ENCODE measurements around the gene PPP1R12A.
A peak's percentile ranks its signal among the peaks of the same experiment; 100 is the strongest.
"Not testable (repeated sequence)": the region's sequence is repeated elsewhere in the genome, so short reads cannot be mapped to it uniquely, and the experiment has no call there.

PPP1R12A gene

DNA sequence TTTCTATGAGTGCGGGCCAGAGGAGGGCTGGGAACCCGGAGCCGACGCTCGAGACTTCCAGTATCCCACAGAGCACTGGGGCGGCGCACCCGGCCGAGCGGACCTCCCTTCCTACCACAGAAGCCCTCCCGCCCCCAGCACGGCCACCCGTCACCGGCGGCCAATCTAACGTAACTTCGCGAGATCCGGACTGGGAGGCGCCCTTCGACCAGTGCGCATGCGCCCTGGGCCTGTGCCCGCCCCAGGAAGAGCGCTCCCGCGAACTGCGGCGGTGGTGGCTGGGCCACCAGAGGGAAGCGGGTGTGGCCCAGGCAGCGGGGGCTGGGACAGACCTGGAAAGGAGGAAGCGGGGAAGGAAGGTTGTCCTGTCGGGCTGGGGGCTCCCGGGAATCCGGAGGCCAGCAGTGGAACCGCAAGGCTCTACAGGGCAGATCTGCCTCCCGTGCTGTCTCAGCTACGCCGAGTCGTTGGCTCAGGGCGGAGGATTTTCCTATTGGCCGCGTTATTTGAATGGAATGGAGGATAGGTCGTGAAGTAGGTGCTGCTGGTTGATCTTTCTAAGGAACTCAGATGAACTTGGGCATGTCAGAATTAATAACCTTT lies at the start of gene PPP1R12A:
TSS of gene PPP1R12A (minus strand) at position 77 of the 603 bp plus-strand sequence. CDS start 166 bp downstream, outside the sequence.
- peak within 1 kb of the TSS; percentile 99 for H3K27ac ChIP-seq (ENCODE audit: low read depth, low read length)
- H3K9me3 ChIP-seq (ENCODE audit: low read length) = no peaks in the 10 kb centered on the region
- peaks cover 3% of the 10 kb centered on the region for H3K4me1 ChIP-seq (ENCODE audit: insufficient read depth, low read length)
- H3K36me3 ChIP-seq (ENCODE audit: insufficient read depth, low read length) = no peaks in the 10 kb centered on the region
- H3K9ac ChIP-seq (ENCODE audit: low read length) = peak within 1 kb of the TSS; percentile 100
- no peaks in the 10 kb centered on the region for H3K27me3 ChIP-seq (ENCODE audit: control insufficient read depth in 1 of 2, insufficient read depth in 2 of 2, low read length in 2 of 2)
- peak within 1 kb of the TSS; percentile 91 to 94 for H3K4me3 ChIP-seq (ENCODE audit: low read depth in 1 of 2, low read length in 2 of 2)

DNA sequence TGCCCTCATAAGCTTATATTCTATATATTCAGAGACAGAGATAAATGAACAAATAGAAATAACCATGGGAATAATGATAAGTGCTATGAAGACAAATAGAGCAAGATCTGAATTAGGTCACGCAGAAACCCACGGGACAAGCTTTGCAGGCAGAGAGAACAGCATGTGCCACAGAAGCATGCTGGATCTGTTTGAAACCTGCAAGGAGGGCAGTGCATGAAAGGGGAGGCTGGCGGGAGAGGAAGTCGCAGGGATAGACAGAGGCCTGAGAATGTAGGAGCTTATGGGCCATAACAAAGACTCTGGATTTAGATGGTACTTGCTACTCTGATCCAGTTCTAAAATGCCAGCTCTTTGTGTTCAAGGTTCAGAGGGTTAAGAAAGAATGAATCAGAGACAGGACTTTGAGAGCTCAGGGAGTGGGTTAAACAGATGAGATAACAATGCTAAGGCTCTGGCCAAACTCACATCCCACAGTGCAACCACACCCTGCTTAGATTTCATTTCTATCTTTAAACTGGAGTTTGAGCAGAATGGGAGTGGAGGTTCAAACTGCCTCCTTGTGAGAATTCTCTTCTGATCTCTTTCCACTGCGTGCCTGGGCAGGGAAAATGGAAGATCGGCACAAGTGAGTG lies 49.2 kb upstream of the PPP1R12A start:
- Histone ChIP-seq H3K4me1 (ENCODE audit: insufficient read depth, low read length) (no peaks in the 10 kb centered on the region), H3K4me3 (ENCODE audit: low read depth in 1 of 2, low read length in 2 of 2) (no peak overlapping the region), H3K27ac (ENCODE audit: low read depth, low read length) (no peak overlapping the region), H3K27me3 (ENCODE audit: control insufficient read depth in 1 of 2, insufficient read depth in 2 of 2, low read length in 2 of 2) (no peaks in the 10 kb centered on the region), H3K9me3 (ENCODE audit: low read length) (no peaks in the 10 kb centered on the region), H3K9ac (ENCODE audit: low read length) (no peak overlapping the region), H3K36me3 (ENCODE audit: insufficient read depth, low read length) (no peaks in the 10 kb centered on the region)

GRCh38 chr12:79983492-79983891 lies 48.6 kb upstream of the PPP1R12A start:
- Histone ChIP-seq H3K4me1 (ENCODE audit: insufficient read depth, low read length) (no peaks in the 10 kb centered on the region), H3K27me3 (ENCODE audit: control insufficient read depth in 1 of 2, insufficient read depth in 2 of 2, low read length in 2 of 2) (no peaks in the 10 kb centered on the region), H3K9ac (ENCODE audit: low read length) (no peak overlapping the region), H3K4me3 (ENCODE audit: low read depth in 1 of 2, low read length in 2 of 2) (no peak overlapping the region), H3K9me3 (ENCODE audit: low read length) (no peaks in the 10 kb centered on the region), H3K27ac (ENCODE audit: low read depth, low read length) (no peak overlapping the region), H3K36me3 (ENCODE audit: insufficient read depth, low read length) (no peaks in the 10 kb centered on the region)

- H3K36me3 ChIP-seq (ENCODE audit: insufficient read depth, low read length) = no peaks in the 10 kb centered on the region
- H3K4me1 ChIP-seq (ENCODE audit: insufficient read depth, low read length) = no peaks in the 10 kb centered on the region
- H3K9ac ChIP-seq (ENCODE audit: low read length) = no peak overlapping the region
- H3K9me3 ChIP-seq (ENCODE audit: low read length) = no peaks in the 10 kb centered on the region
- H3K27me3 ChIP-seq (ENCODE audit: control insufficient read depth in 1 of 2, insufficient read depth in 2 of 2, low read length in 2 of 2) = no peaks in the 10 kb centered on the region
- no peak overlapping the region for H3K4me3 ChIP-seq (ENCODE audit: low read depth in 1 of 2, low read length in 2 of 2)
- no peak overlapping the region for H3K27ac ChIP-seq (ENCODE audit: low read depth, low read length)
Observed at GRCh38 chr12:79982086-79983062, 47.5 kb upstream of the PPP1R12A start.

GRCh38 chr12:79978692-79979091 lies 43.8 kb upstream of the PPP1R12A start:
- Histone ChIP-seq H3K4me3 (ENCODE audit: low read depth in 1 of 2, low read length in 2 of 2) (no peak overlapping the region), H3K27me3 (ENCODE audit: control insufficient read depth in 1 of 2, insufficient read depth in 2 of 2, low read length in 2 of 2) (no peaks in the 10 kb centered on the region), H3K9me3 (ENCODE audit: low read length) (no peaks in the 10 kb centered on the region), H3K27ac (ENCODE audit: low read depth, low read length) (no peak overlapping the region), H3K4me1 (ENCODE audit: insufficient read depth, low read length) (peaks cover 8% of the 10 kb centered on the region), H3K36me3 (ENCODE audit: insufficient read depth, low read length) (no peaks in the 10 kb centered on the region), H3K9ac (ENCODE audit: low read length) (no peak overlapping the region)

- not testable (repeated sequence) for H3K9me3 ChIP-seq (ENCODE audit: low read length); H3K36me3 ChIP-seq (ENCODE audit: insufficient read depth, low read length); H3K27ac ChIP-seq (ENCODE audit: low read depth, low read length); H3K9ac ChIP-seq (ENCODE audit: low read length); H3K4me3 ChIP-seq (ENCODE audit: low read depth in 1 of 2, low read length in 2 of 2); H3K4me1 ChIP-seq (ENCODE audit: insufficient read depth, low read length); H3K27me3 ChIP-seq (ENCODE audit: control insufficient read depth in 1 of 2, insufficient read depth in 2 of 2, low read length in 2 of 2)
Observed at GRCh38 chr12:79977856-79978460, 43.1 kb upstream of the PPP1R12A start.

- Histone ChIP-seq H3K9ac (ENCODE audit: low read length) (no peak overlapping the region), H3K27me3 (ENCODE audit: control insufficient read depth in 1 of 2, insufficient read depth in 2 of 2, low read length in 2 of 2) (no peaks in the 10 kb centered on the region), H3K27ac (ENCODE audit: low read depth, low read length) (no peak overlapping the region), H3K4me1 (ENCODE audit: insufficient read depth, low read length) (peaks cover 8% of the 10 kb centered on the region), H3K4me3 (ENCODE audit: low read depth in 1 of 2, low read length in 2 of 2) (no peak overlapping the region), H3K9me3 (ENCODE audit: low read length) (no peaks in the 10 kb centered on the region), H3K36me3 (ENCODE audit: insufficient read depth, low read length) (no peaks in the 10 kb centered on the region)
Observed at GRCh38 chr12:79975143-79975542, 40.2 kb upstream of the PPP1R12A start.

- Histone ChIP-seq H3K27me3 (ENCODE audit: control insufficient read depth in 1 of 2, insufficient read depth in 2 of 2, low read length in 2 of 2) (no peaks in the 10 kb centered on the region), H3K4me1 (ENCODE audit: insufficient read depth, low read length) (peaks cover 8% of the 10 kb centered on the region), H3K9me3 (ENCODE audit: low read length) (no peaks in the 10 kb centered on the region), H3K9ac (ENCODE audit: low read length) (peak overlapping the region; percentile 58), H3K27ac (ENCODE audit: low read depth, low read length) (peak overlapping the region; percentile 48), H3K36me3 (ENCODE audit: insufficient read depth, low read length) (no peaks in the 10 kb centered on the region), H3K4me3 (ENCODE audit: low read depth in 1 of 2, low read length in 2 of 2) (peak overlapping the region in 1 of 2 donors; percentile 29)
Observed at GRCh38 chr12:79973801-79974200, 38.9 kb upstream of the PPP1R12A start.

DNA sequence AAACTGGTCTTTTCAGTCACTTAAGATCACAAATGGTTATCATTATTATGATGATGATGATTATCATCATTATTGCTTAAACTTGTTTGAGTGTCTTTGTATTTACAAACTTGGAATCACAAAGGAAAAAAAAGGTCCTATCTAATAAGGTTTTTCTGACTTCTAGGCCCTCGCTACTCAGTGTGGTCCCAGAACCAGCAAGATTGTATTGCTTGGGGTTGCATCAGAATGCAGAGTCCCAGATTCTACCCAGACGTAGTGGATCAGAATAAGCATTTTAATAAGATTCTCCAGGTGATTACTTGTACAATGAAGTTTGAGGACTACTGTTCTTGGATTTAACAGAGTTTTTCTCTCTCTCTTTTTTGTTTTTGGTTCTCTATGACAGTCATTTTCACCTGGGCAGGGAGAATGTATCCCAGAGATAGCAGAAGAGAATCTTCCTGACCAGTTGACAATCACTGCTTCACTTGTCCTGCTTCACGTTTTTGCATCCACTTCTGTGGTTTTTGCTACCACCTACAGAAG lies 29.3 kb upstream of the PPP1R12A start:
- no peaks in the 10 kb centered on the region for H3K27me3 ChIP-seq (ENCODE audit: control insufficient read depth in 1 of 2, insufficient read depth in 2 of 2, low read length in 2 of 2)
- H3K36me3 ChIP-seq (ENCODE audit: insufficient read depth, low read length) = no peaks in the 10 kb centered on the region
- no peak overlapping the region for H3K27ac ChIP-seq (ENCODE audit: low read depth, low read length)
- H3K9me3 ChIP-seq (ENCODE audit: low read length) = no peaks in the 10 kb centered on the region
- H3K9ac ChIP-seq (ENCODE audit: low read length) = no peak overlapping the region
- no peak overlapping the region for H3K4me3 ChIP-seq (ENCODE audit: low read depth in 1 of 2, low read length in 2 of 2)
- H3K4me1 ChIP-seq (ENCODE audit: insufficient read depth, low read length) = no peaks in the 10 kb centered on the region

DNA sequence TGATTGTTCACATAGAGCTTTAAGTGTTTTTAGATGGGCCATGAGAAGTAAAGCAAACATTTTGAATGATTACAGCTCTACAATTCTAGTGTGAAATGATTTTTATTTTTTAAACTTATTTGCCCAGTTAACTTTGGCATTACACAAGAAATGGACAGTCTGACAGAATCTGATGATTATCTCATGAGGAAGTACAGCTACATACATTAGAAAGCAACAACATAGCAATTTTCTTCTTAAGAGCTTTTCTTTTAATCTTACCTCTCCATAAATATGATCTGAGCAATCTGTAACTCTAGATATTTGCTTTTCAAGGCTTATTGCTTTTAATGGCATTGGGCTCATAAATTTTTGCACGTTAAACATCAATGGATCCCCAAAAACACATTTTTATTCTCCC lies 26.5 kb upstream of the PPP1R12A start:
- Histone ChIP-seq H3K4me3 (ENCODE audit: low read depth in 1 of 2, low read length in 2 of 2) (no peak overlapping the region), H3K36me3 (ENCODE audit: insufficient read depth, low read length) (no peaks in the 10 kb centered on the region)

GRCh38 chr12:79959484-79959883 lies 24.6 kb upstream of the PPP1R12A start:
- Histone ChIP-seq H3K36me3 (ENCODE audit: insufficient read depth, low read length) (no peaks in the 10 kb centered on the region), H3K27me3 (ENCODE audit: control insufficient read depth in 1 of 2, insufficient read depth in 2 of 2, low read length in 2 of 2) (no peaks in the 10 kb centered on the region), H3K9me3 (ENCODE audit: low read length) (no peaks in the 10 kb centered on the region), H3K27ac (ENCODE audit: low read depth, low read length) (no peak overlapping the region), H3K4me3 (ENCODE audit: low read depth in 1 of 2, low read length in 2 of 2) (no peak overlapping the region), H3K9ac (ENCODE audit: low read length) (no peak overlapping the region), H3K4me1 (ENCODE audit: insufficient read depth, low read length) (no peaks in the 10 kb centered on the region)

More for the DNA sequence above, 26.5 kb upstream of the PPP1R12A start:
- Histone ChIP-seq H3K27ac (ENCODE audit: low read depth, low read length) (no peak overlapping the region), H3K9ac (ENCODE audit: low read length) (no peak overlapping the region), H3K27me3 (ENCODE audit: control insufficient read depth in 1 of 2, insufficient read depth in 2 of 2, low read length in 2 of 2) (no peaks in the 10 kb centered on the region), H3K9me3 (ENCODE audit: low read length) (no peaks in the 10 kb centered on the region), H3K4me1 (ENCODE audit: insufficient read depth, low read length) (no peaks in the 10 kb centered on the region)
